DMS153 (cell line): Measurements from ENCODE around the gene AIFM2.
"Not testable (repeated sequence)": the region's sequence is repeated elsewhere in the genome, so short reads cannot be mapped to it uniquely, and the experiment has no call there.

Source experiments
- DNase-seq: peaks from one replicate; lab custom pipeline; 2025; lab: John Stamatoyannopoulos, UW

AIFM2 gene

DNA sequence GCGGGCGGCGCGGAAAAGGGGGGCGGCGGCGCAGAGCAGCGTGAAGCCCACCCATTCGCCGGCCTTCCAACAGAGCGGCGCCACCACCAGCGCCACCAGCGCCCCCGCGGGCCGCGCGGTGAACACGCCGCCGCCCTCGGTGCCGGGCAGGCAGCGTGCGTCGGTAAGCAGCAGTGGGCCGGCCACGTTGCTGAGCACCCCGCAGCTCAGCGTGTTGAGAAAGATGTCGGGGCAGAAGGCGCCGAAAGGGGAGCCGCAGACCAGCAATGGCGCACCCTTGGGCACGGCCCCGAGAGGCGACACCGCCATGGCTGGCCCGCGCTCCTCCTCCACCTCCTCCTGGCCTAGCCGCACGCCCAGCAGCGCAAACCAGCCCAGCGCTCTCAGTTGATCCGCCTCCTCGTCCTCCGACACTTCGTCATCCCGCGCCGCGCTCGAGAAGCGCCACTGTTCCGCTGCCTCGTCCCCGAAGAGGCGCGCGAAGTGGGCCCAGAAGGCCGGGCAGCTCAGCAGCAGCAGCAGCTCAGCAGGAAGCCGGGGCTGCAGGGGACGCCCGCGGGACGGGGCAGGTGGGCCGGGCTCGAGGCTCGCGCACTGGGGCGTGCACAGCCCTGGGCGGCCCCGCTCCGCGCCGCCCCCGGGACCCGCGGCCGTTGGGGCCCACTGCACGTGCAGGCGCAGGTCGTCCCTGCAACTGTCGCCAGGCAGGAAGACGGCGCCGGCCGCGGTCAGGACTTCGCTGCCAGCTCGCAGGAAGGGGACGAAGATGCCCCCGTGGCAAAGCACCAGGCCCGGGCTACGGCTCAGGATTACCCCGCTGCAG, 13.3 kb upstream of the AIFM2 start:
- no peak for DNase-seq

DNA sequence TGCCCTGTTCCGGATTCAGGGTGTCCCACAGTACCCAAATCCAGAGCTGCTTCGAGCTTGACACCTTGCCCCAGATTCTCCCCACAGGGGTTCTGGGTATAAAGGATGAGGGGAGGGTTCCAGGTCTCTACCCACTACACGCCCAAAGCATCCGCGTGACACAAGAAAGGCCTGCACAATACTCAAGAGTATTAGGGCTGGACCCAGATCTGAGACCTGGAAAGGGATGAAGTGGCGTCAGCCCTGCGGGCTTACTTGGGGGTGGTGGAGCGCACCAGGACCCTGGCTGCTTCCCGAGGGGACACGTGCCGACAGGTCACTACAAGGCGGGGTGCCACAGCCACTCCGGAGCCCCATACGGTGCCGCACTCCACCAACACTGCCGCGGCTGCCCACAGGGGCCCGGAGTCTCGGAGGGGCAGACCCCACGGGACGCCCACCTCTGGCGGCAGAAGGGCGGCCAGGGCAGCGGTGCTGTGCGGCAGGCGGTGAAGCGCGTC, 12.6 kb upstream of the AIFM2 start:
- DNase-seq, result no peak

DNA sequence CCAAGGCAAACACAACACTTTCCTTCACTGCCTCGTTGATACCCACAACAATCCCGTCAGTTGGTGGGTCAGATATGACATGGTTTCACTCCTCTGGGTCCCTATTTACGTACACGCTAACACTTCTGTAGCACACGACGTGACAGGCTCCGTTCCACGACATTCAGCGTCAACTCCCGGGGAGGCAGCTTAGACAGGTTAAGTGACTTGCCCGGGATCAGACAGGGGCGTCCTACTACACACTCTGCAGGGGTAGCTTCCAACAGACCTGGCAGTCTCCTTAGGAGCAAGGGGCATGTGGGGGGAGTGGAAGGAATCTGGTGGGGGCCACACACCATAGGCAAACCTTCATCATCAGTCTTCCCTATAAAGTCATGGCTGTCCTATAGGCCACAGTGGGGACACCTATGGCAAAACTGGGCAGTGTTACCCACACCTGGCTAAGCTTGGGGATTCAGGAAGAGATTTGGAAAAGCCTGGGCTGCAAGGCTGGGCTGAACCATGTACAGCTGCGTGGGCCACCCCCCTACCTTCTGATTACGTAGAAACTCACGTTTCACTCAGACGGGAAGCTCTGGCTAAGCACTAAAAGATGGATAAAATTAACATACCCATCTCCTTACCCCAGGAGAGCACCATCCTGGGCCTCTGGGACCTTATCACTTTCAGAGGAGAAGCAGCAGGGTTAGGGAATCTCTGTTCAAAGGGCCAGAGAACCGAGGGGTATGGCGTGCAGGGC, 11.9 kb upstream of the AIFM2 start:
- no peak for DNase-seq

DNA sequence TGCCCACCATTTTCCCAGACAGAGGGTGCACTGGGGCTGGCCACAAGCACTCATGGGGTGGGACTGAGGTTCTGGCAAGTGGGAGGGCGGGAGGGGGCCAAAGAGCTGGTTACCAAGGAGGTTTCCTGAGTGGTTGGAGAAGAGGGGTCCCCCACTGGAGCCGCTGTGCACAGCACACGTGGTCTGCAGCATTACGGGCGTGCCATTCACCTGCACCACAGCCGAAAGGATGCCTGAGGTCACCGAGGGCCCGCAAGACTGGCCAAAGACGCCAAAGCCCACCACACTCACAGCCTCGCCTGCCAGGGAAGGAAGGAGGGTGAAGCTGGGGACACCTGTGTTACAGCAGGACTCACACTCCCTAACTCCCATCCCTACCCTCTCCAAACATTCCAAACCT, 9.9 kb upstream of the AIFM2 start:
- no peak for DNase-seq

DNA sequence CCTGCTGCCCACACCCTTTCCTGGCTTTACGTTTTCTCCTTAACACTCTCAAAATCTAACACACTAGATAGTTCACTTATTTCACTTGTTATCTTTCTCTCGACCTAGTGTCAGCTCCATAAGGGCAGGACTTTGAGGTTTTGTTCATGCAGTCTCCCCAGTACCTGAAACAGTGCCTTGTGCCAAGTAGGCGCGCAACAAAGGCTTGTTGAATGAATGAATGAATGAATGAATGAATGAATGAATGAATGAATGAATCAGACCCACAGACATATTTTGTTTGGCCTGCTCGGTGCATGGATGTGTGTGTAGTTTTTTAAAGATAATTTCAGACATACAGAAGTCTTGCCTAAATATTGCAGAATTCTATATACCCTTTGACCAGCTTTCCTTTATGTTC, 7.7 kb upstream of the AIFM2 start:
- DNase-seq, result no peak

DNA sequence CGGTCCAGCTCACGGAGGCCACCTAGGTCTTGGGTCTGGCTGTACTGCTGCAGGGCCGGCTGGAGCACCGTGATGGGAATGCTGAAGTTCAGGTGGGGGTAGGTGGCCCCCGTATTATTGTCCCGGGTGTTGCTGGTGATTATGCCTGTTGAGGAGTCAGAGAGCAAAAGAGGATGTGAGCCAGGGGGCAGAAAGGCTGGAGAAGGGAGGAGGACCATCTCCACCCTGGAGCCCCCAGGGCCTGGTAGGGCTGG, 7.3 kb upstream of the AIFM2 start:
- DNase-seq, result no peak

DNA sequence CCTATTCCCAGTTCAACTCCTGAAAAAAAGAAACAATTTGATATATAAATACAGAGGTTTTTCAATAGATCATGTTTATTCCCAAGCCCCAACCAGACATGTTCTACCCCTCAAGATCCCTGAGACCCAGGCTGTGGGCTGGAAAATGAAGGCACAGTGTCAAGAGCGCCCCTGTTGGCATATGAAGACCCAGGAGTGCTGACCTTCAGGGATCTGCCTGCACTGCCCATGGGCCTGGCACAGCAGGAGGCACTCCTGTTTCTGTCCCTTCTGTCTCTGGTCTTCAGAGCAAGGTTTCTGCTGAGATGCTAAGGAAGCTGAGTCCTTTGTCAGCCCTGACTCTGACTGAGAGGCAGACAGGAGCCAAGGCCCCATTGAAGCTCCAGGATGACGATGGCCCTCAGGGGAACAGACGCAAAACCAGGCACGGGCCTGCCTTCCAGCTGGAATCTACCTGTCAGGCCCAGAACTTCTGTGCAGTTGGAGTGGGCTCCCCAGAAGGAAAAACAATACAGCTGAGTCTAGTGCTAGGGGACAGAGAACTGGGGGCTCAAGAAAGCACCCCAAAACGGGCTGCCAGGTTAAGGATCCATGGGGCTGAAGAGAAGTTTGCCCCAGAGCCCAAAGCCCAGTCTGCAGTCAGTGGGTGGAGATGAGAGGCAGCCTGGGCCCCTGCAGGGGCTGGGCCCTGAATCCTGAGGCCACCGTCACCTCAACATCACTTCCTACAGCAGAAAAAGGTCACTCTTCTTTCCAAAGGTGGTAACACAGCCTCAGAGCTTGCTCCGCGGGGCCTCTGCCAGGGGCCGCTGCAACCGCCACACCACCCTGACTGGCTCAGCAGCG, 6.7 kb upstream of the AIFM2 start:
- DNase-seq, result no peak

DNA sequence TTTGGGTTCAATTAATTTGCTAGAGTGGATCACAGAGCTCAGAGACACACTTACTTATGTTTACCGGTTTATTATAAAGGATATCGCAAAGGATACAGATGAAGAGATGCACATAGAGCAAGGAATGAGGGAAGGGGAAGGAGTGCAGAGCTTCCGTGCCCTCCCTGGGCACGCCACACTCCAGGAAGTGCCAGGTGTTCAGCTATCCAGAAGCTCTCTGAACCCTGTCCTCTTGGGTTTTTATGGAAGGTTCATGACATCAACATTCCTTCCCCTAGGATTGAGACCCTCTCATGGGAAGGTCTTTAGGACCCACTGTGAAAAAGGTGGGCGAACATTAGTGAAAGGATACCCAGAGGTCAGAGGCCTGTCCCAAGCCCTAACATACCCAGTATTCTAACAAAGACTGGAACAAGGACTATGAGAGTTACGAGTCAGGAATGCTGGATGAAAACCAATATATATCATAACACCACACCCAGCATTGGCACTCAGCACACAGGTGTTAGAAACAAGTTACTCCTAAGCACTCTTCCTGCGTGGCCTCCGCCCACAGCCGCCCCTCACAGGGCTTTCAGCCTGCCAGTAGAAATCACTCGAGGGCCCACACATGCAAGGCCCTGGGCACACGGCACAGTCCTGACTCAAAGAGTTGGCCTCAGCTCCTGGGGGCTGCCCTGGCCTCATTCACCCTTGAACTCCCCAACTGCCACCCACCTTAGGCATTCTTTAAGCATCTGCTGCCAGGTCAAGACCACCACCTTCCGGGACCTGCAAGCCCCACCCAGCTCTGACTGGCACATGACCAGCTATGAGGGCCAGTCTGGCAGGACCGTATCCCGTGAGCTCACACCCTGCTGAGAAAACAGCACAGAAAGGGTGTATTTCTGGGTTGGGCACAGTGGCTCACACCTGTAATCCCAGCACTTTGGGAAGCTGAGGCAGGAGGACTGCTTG, 5.6 kb upstream of the AIFM2 start:
- no peak for DNase-seq

DNA sequence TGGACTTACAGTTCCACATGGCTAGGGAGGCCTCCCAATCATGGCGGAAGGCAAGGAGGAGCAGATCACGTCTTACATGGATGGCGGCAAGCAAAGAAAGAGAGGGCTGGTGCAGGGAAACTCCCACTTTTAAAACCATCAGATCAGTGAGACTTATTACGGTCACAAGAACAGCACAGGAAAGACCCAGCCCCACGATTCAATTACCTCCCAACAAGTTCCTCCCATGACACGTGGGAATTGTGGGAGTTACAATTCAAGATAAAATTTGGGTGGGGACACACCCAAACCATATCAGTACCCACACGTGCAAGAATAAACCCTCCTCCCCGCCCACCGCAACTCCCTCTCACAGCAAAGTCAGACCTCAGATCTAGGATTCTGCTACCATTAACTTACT, 4.5 kb upstream of the AIFM2 start:
- DNase-seq, result no peak

DNA sequence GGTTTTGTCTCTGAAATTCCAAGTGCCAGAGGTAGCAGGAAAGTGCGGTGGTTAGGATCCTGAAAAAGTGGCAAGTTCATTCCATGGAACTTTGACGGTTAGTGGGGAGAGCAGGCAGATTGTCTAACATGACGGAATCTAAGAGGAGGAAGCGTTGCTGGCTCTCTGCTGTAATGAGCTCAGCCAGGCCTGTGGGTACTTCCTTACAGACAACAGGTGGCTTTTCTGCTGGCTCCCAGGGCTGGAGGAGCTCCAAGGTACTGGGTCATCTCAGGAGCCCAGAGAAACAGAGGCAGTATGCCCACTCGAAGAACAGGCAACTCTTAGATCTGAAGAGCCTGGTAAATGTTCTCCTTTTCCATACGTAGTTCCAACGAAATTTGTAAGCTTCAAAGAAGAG, 3.1 kb upstream of the AIFM2 start:
- DNase-seq, result no peak

DNA sequence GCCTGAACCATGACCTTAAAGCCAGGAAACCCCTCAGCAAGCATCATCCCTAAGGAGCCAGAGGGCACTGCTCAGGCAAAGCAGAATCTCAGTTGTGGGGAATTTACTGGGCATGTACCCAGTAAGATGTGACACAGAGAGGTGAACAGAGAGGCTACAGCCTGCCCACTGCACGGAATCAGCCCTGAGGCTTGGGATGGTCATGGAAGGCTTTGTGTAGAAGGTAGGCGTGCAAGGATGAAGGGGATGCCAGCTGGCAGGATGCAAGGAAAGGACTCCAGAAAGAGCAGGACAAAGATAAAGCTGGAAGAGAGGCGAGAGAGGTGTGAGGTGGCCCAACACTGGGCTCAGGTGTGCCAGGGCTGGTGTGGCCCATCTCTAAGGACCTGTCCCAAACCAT, 2.4 kb upstream of the AIFM2 start:
- DNase-seq, result no peak

DNA sequence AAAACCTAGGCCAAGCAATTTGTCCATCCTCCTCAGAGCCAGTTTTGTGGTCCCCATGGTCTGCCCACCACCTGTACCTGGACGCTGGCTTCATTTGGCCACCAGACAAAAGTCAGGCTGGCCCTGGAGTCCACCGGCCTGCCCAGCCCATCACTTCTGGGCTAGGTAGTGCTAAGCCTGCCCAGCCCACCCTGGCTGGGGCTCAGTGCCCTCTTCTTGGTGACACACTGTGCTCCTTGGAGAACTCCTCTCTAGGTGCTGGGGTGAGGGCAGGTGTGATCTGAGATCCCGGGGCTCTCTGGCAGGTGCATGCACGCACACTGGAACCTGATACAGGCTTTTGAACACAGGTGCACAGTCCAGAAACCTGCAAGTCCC, 1.1 kb downstream of the AIFM2 start:
- no peak for DNase-seq

DNA sequence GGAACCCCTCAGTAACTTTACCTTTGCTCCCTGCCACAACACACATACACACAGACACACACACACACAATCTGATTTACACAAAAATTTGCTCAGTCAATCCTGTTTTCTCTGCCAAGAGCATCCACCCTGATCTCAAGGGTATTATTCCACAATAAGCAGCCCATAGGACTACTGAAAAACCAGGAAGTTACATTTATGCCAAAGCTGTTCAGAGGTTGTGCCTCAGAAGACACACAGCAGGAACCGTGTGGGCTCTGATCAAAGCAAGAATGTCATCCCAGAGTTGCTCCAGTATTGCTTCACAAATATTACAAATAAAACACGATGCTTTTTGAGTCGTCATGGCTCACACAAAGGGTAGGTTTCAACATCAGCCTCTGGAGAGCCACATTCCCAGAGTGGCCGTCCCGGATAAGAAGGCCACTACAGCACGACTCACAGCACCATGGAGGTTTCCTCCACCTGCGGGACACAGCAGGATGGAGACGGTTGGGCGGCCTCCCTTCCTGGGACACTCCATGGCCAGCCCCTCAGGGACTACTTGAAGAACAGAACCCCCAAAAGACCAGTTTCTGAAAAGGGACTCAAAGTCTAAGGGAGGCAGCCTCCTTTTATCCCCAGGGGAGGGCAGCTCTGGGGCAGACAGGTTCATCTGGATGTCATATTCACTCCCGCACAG, 1.6 kb downstream of the AIFM2 start:
- DNase-seq, result no peak

DNA sequence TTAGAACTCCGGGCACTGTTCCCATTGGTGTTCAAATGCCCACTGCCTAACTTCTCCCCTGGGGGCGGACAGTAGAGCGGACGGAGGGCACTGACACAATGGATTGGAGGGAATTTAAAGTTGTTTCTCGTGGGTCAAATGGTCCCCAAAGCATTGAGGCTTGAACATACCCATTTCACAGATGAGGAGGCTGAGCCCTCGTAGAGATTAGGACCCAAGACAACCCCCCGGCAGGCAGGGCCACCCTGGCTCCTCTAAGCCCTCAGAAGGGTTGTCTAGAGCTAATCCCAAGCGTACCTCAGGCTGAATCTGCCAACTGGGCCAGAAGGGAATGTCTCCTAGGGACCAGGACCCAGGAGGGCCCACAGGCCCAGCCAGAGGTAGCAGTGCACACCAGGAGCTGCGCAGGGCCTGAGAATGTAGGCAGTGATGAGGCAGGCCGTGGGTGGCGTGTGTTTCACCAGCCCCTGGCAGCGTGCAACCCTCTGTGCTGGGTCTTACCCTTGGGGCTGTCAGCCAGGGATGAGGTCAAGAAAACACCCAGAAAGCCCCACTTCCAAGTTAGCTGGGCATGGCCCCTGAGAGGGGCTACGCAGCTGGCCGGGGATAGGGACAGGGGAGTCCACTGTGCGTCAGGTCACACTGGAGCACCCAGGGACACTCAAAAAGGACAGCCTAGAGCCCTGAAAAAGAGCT, 5.8 kb downstream of the AIFM2 start:
- DNase-seq, result no peak

DNA sequence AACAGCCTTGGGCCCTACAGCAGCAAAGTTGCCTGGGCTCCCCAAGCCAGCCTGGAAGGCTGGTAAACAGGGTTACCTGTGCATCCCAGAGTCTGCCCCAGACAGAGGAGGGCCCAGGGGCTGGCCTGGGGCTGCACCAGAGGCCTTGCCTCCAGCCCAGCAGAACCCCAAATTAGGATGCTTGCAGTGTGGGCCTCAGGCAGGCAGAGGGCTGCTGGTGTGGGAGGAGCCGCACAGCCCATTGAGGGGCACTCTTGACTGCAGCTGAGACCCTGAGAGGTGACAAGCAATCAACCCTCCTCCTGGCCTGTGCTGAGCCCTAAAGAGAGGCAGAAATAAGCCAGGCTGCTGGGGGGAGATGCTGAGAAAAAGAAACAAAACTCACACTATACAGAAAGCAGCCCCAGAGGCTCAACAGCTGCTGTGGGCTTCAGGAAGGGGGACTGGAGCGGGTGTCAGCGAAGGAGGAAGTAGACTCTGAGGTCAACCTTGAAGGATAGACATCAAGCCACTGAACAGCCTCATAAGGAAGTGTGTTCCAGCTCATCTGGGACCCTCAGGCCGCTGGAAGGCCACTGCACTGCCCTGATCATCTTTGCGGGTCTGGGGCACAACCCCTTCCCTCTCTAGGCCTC, 6.6 kb downstream of the AIFM2 start:
- DNase-seq, result no peak

DNA sequence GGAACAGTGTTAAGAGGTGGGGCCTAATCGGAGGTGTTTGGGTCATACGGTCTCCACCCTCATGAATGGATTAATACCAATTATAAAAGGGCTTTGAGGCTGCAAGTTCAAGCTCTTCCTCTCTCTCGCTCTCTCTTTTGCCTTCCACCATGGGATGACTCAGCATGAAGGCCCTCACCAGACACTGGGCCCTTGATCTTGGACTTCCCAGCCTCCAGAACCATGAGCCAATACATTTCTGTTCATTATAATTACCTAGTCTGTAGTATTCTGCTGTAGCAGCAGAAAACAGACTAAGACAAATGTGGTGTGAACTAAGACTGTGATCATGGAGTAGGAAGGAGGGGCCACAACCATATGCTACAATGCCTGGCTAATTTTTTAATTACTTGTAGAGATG, 7.7 kb downstream of the AIFM2 start:
- DNase-seq, result no peak

DNA sequence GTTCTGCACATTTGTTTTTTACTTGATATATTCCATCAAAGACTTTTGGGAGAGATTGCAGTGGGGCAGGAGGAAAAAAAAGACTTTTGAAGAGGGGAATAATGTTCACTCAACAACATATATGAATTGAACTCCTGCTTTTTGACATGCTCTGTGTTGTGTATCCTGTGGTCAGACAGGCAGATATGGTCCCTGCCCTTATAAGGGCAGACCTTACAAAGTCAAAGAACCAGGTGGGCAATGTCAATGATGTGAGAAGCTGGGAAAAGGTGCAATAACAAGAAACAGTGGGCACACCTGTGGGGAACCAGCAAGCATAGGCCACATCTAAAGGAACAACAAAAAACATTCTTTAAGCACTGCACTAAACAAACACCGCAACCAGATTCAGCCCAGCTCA, 8.2 kb downstream of the AIFM2 start:
- DNase-seq, result no peak

DNA sequence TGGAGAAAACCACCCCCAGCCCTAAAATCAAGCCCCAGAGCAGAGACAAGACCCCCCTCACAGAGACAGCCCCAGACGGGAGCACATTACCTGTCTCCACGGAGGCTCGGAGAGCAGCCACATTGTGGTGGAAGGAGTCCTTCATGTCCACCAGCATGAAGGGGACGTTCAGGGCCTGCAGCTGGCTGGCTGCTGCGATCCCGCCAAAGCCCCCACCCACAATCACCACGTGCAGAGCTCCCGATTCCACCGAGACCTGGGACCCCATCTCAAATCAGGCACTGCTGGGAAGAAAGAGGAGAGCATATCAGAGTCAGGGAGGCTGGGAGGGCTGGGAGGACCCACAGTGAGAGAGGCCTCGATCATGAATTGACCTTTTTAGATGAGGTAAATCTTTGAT, 8.8 kb downstream of the AIFM2 start:
- DNase-seq, result no peak

DNA sequence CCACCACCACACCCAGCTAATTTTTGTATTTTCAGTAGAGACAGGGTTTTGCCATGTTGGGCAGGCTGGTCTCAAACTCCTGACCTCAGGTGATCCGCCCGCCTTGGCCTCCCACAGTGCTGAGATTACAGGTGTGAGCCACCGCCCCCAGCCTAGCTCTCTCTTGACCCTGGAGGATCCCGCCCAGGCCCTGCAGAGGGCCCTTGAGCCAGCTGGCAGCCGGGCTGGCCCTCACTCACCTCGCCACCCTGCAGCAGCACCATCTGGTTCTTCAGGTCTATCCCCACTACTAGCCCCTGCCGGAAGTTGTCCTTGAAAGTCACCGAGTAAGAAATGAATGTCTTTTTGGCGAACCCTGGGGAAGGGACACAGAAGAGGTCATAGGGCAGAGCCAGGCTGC, 9.5 kb downstream of the AIFM2 start:
- DNase-seq, result not testable (repeated sequence)

DNA sequence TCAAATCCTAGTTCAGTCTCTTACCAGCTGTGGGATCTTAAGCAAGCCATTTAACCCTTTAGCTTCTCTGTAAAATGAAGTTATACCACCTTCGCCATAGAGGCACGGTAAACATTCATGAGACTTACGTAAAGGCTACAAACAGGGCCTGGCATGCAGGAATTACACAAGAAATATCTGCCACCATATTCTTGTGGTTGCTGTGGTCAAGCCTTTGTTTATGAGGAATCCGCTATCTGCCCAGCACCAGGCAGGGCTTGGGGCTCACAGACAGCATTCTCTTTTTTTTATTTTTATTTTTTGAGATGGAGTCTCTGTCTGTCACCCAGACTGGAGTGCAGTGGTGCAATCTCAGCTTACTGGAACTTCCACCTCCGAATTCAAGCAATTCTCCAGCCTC, 9.9 kb downstream of the AIFM2 start:
- no peak for DNase-seq
